IPS-NIHi11 (cell line): ENCODE results near the gene FUT8.

Experiments
- DNase-seq: peaks from one replicate; pipeline ENCODE4 v3.0.0; 2012; ENCODE audit warnings: mixed read lengths, low spot score

The FUT8 gene

GRCh38 chr14:65495196-65495595 lies 82.7 kb downstream of the FUT8 start:
- no peak for DNase-seq

- no peak for DNase-seq
Measured at GRCh38 chr14:65496178-65496993, 83.9 kb downstream of the FUT8 start.

DNA sequence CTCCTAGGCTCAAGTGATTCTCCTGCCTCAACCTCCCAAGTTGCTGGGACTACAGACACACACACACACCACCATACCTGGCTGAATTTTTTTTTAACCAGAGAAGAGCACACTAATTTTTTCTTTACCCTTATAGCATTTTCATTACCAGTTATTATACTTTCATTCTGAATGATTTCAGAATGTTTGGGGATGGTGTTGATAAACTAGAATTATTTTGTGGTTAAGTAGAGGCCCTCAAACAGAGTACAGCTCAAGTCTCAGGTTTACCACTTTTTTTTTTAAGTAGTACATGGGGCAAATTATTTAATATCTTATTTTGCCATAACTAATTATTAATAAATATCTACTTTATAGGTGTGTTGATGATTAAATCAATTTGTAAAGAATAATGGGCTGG lies 86.6 kb downstream of the FUT8 start:
- no peak for DNase-seq

GRCh38 chr14:65500075-65500474 lies 87.5 kb downstream of the FUT8 start:
- no peak for DNase-seq

DNA sequence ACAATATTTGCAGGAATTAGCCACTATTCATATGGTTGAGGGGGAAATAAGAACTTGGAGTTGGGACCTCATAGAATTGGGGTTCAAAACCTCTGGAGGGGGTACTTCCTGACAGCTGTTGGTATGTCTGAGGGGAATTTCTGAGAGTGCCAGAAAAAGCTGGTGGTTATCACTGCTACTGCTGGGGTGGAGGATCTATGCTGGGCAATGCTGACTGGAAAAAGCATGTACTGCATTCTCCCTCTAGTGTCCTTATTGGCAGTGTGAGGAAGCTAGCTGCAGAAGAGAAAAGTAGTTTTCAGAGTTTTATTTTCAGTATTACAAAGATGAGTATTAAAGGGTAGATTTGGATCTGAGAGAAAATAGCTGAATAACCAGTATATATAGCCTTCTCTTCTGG lies 88.8 kb downstream of the FUT8 start:
- no peak for DNase-seq

GRCh38 chr14:65502676-65503124 lies 90.2 kb downstream of the FUT8 start:
- peak; percentile 5 for DNase-seq

GRCh38 chr14:65503771-65504170 lies 91.2 kb downstream of the FUT8 start:
- no peak for DNase-seq

- peak; percentile 7 for DNase-seq
Measured at GRCh38 chr14:65506801-65507200, 94.3 kb downstream of the FUT8 start.

DNA sequence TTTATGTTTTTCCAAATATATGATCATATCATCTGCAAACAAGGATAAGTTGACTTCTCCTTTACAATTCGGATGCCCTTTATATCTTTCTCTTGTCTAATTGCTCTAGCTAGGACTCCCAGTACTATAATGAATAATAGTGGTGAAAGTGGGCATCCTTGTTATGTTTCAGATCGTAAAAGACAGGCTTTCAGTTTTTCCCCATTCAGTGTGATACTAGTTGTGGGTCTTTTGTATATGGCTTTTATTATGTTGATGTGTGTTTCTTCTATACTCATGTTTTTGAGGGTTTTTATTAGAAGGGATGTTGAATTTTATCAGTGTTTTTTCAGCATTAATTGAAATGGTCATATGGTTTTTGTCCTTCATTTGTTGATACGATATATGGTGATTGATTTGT lies 97.3 kb downstream of the FUT8 start:
- no peak for DNase-seq

- no peak for DNase-seq
Measured at GRCh38 chr14:65513671-65514070, 101.1 kb downstream of the FUT8 start.

DNA sequence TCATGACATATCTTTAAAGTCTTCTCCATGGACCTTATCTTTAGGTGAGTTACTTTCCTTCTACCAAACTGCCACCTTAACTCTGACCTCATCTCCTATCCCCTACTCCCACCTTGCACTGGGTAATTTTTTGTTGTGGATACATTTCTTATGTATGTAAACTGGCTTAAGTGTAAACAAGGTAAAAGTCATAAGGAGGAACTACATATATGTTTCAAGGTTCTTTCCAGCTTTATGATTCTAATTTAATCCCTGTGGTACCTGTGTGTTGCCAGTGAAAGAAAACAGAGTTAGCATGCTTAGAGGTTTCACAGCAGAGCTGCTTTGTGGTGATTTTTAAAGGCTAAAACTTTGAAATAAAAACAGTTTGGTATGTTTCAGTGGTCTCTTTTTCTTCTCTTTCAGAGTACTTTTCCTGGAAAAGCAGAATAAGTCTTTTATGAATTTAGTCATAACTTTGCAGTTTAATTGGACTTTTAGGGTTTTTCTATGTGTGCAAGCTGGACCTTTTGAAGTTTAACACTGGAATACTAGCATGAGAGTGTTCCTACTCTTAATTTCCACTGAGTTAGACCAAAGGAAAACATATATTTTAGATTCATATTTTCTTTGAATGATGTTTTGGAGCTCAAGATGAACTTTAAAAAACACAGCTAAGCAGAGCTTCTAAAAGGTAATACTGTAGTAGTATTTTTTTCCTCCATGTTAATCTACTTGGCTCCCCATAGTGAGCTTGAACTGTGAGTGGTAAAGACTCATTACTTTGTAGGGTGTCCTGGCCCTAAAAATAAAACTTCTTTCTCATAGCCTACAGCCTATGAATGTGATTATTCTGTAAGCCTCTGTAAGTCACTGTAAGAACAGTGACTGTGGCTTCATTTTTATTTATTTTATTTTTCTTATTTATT lies 105.4 kb downstream of the FUT8 start:
- no peak for DNase-seq

DNA sequence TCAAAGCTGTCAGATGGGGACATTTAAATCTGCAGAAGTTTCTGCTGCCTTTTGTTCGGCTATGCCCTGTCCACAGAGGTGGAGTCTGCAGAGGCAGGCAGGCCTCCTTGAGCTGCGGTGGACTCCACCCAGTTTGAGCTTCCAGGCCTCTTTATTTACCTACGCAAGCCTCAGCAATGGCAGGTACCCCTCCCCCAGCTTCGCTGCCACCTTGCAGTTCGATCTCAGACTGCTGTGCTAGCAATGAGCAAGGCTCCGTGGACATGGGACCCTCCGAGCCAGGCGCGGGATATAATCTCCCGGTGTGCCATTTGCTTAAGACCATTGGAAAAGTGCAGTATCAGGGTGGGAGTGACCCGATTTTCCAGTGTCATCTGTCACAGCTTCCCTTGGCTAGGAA lies 115.5 kb downstream of the FUT8 start:
- DNase-seq, result no peak

- DNase-seq, result no peak
Measured at GRCh38 chr14:65531148-65531547, 118.6 kb downstream of the FUT8 start.

- DNase-seq, result no peak
Measured at GRCh38 chr14:65533736-65534404, 121.3 kb downstream of the FUT8 start.

- DNase-seq, result no peak
Measured at GRCh38 chr14:65536781-65537423, 124.4 kb downstream of the FUT8 start.

- no peak for DNase-seq
Measured at GRCh38 chr14:65548878-65549277, 136.3 kb downstream of the FUT8 start.

- DNase-seq, result no peak
Measured at GRCh38 chr14:65549429-65549828, 136.9 kb downstream of the FUT8 start.

DNA sequence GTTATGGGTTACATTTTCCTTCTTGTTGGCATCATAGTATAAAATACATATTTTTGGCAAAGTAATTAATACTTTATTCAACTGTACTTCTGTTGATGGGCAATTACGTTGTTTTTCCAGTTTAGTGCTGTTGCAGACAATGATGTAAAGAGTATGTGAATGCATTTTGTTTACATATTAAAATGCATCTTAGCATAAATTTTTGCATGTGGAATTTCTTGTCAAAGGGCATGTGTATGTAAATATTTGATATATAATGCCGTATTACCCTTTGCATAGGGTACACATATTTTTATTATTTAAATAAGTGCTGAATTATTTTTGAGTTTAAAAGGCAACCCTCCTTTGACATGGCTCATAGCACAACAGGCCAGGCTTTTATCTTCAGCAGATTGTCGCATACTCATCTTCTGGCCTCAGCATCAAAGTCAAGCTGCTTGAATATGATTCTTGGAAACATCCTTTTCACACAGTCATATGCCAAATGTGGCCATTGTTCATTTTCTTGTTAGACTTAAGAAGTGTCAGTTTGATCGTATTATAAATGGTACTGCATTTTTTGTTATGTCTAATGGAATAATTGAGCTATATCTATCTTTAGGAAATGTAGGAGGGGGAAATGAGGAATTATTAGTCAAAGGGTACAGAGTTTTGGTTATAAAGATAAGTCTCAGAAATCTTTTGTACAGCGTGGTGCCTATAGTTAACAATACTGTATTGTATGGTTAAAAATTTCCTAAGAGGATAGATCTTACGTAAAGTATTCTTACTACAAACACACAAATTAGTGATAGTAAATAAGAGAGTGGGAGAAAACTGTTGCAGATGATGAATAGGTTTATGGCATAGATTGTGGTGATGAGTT lies 138.5 kb downstream of the FUT8 start:
- no peak for DNase-seq

DNA sequence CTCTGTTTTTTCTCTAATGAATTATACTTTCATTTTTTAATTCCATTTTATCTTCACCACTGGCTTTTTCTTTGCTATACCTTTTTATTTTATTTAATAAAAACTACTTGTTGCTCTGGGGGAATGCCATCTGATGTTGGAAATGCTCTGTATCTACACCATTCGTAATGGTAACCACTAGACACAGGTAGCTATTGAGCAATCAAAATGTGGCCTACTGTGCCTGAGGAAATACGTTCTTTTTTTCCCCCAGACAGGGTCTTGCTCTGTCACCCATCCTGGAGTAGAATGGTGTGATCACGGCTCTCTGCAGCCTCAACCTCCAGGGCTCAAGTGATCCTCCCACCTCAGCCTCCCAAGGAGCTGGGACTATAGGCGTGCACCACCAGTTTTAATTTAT lies 140.2 kb downstream of the FUT8 start:
- DNase-seq, result no peak

GRCh38 chr14:65554837-65555236 lies 142.3 kb downstream of the FUT8 start:
- no peak for DNase-seq

- DNase-seq, result no peak
Measured at GRCh38 chr14:65555358-65555757, 142.8 kb downstream of the FUT8 start.
